GM23248 (cell line): ENCODE measurements around the gene EBF3. TPM values are rescaled to one million over a fixed set of nuclear protein-coding genes. Genes with fewer than 3 reads are reported as not detected.

ENCODE experiments used
- DNase-seq: peaks from one replicate; pipeline ENCODE4 v3.0.0-alpha.2; 2015
- H2AFZ ChIP-seq: fragments of 200-600 bp; sonication (generic); 2 replicates; pipeline ENCODE4 v1.6.1; 2016; ENCODE audit warnings: antibody characterized with exemption
- H3F3A ChIP-seq: fragments of 200-600 bp; sonication (generic); 2 replicates; pipeline ENCODE4 v1.6.1; 2016; ENCODE audit warnings: mild to moderate bottlenecking, antibody characterized with exemption, mixed run types; ENCODE audit not compliant: insufficient read depth
- H3K27ac ChIP-seq: fragments of 200-600 bp; sonication (generic); 2 replicates; pipeline ENCODE4 v1.5.1; 2016; ENCODE audit warnings: mild to moderate bottlenecking
- H3K27me3 ChIP-seq: fragments of 200-600 bp; sonication (generic); replicated peaks from 2 replicates; pipeline ENCODE4 v1.6.1; 2016; ENCODE audit warnings: mild to moderate bottlenecking; ENCODE audit not compliant: insufficient read depth
- H3K36me3 ChIP-seq: fragments of 200-600 bp; sonication (generic); 2 replicates; pipeline ENCODE4 v1.6.1; 2016; ENCODE audit warnings: low read depth, mild to moderate bottlenecking
- H3K4me1 ChIP-seq: fragments of 200-600 bp; sonication (generic); 2 replicates; pipeline ENCODE4 v1.6.1; 2016; ENCODE audit warnings: mild to moderate bottlenecking; ENCODE audit not compliant: insufficient read depth
- H3K4me2 ChIP-seq: fragments of 200-600 bp; sonication (generic); one replicate; pipeline ENCODE4 v1.6.1; 2016; ENCODE audit warnings: mild to moderate bottlenecking; ENCODE audit not compliant: unreplicated experiment
- H3K4me3 ChIP-seq: fragments of 200-600 bp; sonication (generic); 2 replicates; pipeline ENCODE4 v1.5.1; 2016; ENCODE audit warnings: mild to moderate bottlenecking
- H3K79me2 ChIP-seq: fragments of 200-600 bp; sonication (generic); 2 replicates; pipeline ENCODE4 v1.6.1; 2016; ENCODE audit warnings: mild to moderate bottlenecking; ENCODE audit not compliant: insufficient read depth
- H3K9ac ChIP-seq: fragments of 200-600 bp; sonication (generic); 2 replicates; pipeline ENCODE4 v1.6.1; 2016; ENCODE audit warnings: mild to moderate bottlenecking
- H3K9me2 ChIP-seq: fragments of 200-600 bp; sonication (generic); 2 replicates; pipeline ENCODE4 v1.6.1; 2016; ENCODE audit warnings: mixed run types, mild to moderate bottlenecking, moderate library complexity; ENCODE audit not compliant: insufficient read depth
- H3K9me3 ChIP-seq: fragments of 200-600 bp; sonication (generic); one replicate; pipeline ENCODE4 v1.6.1; 2017; ENCODE audit warnings: low read depth
- H4K20me1 ChIP-seq: fragments of 200-600 bp; sonication (generic); 2 replicates; pipeline ENCODE4 v1.6.0; 2016; ENCODE audit not compliant: insufficient read depth
- EZH2 ChIP-seq: fragments of 200-600 bp; sonication (generic); IDR thresholded peaks from 2 replicates; pipeline ENCODE4 v1.6.1; 2018; ENCODE audit warnings: antibody characterized with exemption, mild to moderate bottlenecking; ENCODE audit not compliant: insufficient read depth, poor library complexity, severe bottlenecking
- EZH2phosphoT487 ChIP-seq: fragments of 200-600 bp; sonication (generic); IDR thresholded peaks from 2 replicates; pipeline ENCODE4 v1.6.1; 2018; ENCODE audit warnings: antibody characterized with exemption, moderate library complexity, mild to moderate bottlenecking, low read depth; ENCODE audit not compliant: insufficient read depth
- WGBS, 2 experiments: methylation state at CpG; one replicate each; pipeline ENCODE4 v1.1.6; 2015 to 2017; ENCODE audit warnings: low lambda C conversion rate in 2 of 2, low coverage in 1 of 2; ENCODE audit errors: missing lambda C conversion rate in 2 of 2; 5-methylcytosine and 5-hydroxymethylcytosine counted together
- in situ Hi-C: fragments of 300-500 bp; cut with MboI; formaldehyde crosslinking; loops from 2 replicates; pipeline ENCODE4 v1.15.0; 2020
- polyA plus RNA-seq: library from polyadenylated mRNA; unstranded; fragments of >200 nt; fragmentation: Nextera tagmentation; extraction: Ambion mirVana; gene quantifications from 2 replicates; pipeline ENCODE4 v1.2.1, GENCODE V29; 2016
- total RNA-seq: library from RNA; depleted of rRNA; stranded (reverse); fragments of >200 nt; shearing (Covaris generic); gene quantifications from 2 replicates; pipeline ENCODE4 v1.2.3, GENCODE V29; 2014

The EBF3 gene
- total and polyA plus RNA-seq, 2 experiments from 2014 or later: 0.15 to 0.43 TPM

DNA sequence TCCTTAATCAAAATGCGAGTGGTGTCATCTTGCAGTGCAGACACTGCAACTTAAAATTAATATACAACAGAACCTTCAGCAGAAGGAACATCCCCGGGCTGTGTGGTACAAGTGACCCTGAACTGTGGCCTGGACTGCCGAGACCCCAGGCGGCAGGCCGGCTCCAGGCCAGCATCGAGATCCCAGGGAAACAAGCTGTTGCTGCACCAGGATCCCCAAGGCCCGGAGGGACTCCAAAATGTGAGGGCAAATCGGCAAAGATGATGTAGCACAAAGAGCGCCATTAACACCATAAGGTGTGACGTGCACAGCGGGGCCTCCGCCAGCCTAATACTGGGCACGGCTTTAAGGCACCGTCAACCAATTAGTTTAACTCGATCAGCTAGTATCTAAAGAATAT is 73.9 kb downstream of the EBF3 start:
- Histone ChIP-seq H3K79me2 (no peaks in the 10 kb centered on the region), H3K9me3 (no peaks in the 10 kb centered on the region), H3K9ac (no peak overlapping the region), H3K4me2 (no peak overlapping the region), H3K36me3 (no peaks in the 10 kb centered on the region), H3K4me1 (no peaks in the 10 kb centered on the region), H3K9me2 (no peaks in the 10 kb centered on the region), H3K27me3 (0 out of 2 replicates have a peak, but pooled peaks cover 5% of the 10 kb centered on the region), H3F3A (no peaks in the 10 kb centered on the region), H3K4me3 (no peak overlapping the region), H4K20me1 (no peaks in the 10 kb centered on the region), H2AFZ (no peak overlapping the region), H3K27ac (no peak overlapping the region)
- no peak for DNase-seq
- TF ChIP-seq EZH2: no peak
- no peak for TF ChIP-seq EZH2phosphoT487
- in situ Hi-C loops: no loop called here
- 76 to 83% methylated on average over 15 of the region's 15 CpGs for WGBS, 2 experiments

- H3K4me1 ChIP-seq: no peaks in the 10 kb centered on the region
- H4K20me1 ChIP-seq: no peaks in the 10 kb centered on the region
- H3K9me3 ChIP-seq: no peaks in the 10 kb centered on the region
- no peak overlapping the region for H3K4me2 ChIP-seq
- no peak overlapping the region for H3K27ac ChIP-seq
- in situ Hi-C loops: no loop called here
- DNase-seq: peak; percentile 66
- no peaks in the 10 kb centered on the region for H3F3A ChIP-seq
- no peak overlapping the region for H3K4me3 ChIP-seq
- no peak overlapping the region for H3K9ac ChIP-seq
- H3K9me2 ChIP-seq: no peaks in the 10 kb centered on the region
- H3K36me3 ChIP-seq: no peaks in the 10 kb centered on the region
- 36 to 38% methylated on average over 21 to 22 of the region's 22 CpGs for WGBS, 2 experiments
- no peaks in the 10 kb centered on the region for H3K79me2 ChIP-seq
- TF ChIP-seq EZH2phosphoT487 (no peak), EZH2 (no peak)
- no peak overlapping the region for H2AFZ ChIP-seq
- H3K27me3 ChIP-seq: 0 out of 2 replicates have a peak, but pooled peaks cover 5% of the 10 kb centered on the region
These were observed 75.1 kb downstream of the EBF3 start for GRCh38 chr10:129888784-129889616.

- Histone ChIP-seq H3K9me2 (no peaks in the 10 kb centered on the region), H3K9me3 (no peaks in the 10 kb centered on the region), H3K36me3 (no peaks in the 10 kb centered on the region), H2AFZ (no peak overlapping the region), H3K27me3 (no peaks in the 10 kb centered on the region), H3K27ac (no peak overlapping the region), H3K9ac (no peak overlapping the region), H3F3A (no peaks in the 10 kb centered on the region), H3K79me2 (no peaks in the 10 kb centered on the region), H3K4me1 (no peaks in the 10 kb centered on the region), H3K4me3 (no peak overlapping the region), H3K4me2 (no peak overlapping the region), H4K20me1 (no peaks in the 10 kb centered on the region)
- TF ChIP-seq EZH2phosphoT487: no peak
- no peak for TF ChIP-seq EZH2
- 82 to 88% methylated on average over 35 of the region's 35 CpGs for WGBS, 2 experiments
- in situ Hi-C loops: no loop called here
- no peak for DNase-seq
These were observed 75.9 kb downstream of the EBF3 start for GRCh38 chr10:129887986-129888783.

DNA sequence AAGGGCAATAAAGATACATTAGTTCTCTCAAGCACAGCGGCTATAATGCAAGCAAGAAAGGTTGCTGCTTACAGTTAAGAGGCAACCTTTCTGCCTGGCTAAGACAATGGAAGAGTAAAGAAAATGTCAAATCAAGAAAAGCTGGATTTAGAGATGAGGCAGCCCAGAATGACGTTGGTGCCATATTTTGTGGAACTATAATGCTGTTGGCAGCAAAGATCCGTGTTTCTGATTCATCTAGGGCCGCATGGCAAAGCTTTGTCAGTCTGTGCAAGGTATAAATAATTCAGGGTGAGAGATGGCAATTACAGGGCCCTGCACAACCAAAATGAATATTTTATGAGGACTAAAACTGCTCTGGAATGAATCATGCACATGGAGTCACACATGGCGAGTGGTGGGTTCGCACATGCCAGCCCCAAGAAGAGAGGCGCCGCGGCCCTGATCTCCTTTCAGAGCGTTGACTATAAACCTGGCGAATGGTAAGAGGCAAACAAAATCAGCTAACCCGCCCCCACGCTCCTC is 76.6 kb downstream of the EBF3 start:
- in situ Hi-C loops: no loop called here
- Histone ChIP-seq H3K9me3 (no peaks in the 10 kb centered on the region), H4K20me1 (no peaks in the 10 kb centered on the region), H3K9ac (no peak overlapping the region), H3K79me2 (no peaks in the 10 kb centered on the region), H3K27ac (no peak overlapping the region), H3K4me2 (no peak overlapping the region), H3F3A (no peaks in the 10 kb centered on the region), H3K4me3 (no peak overlapping the region), H3K36me3 (no peaks in the 10 kb centered on the region), H3K4me1 (no peaks in the 10 kb centered on the region), H3K9me2 (no peaks in the 10 kb centered on the region), H2AFZ (no peak overlapping the region), H3K27me3 (peaks cover 5% of the 10 kb centered on the region)
- WGBS, 2 experiments: 77 to 81% methylated on average over 13 of the region's 13 CpGs
- DNase-seq: no peak
- TF ChIP-seq EZH2phosphoT487 (no peak), EZH2 (no peak)
